Liver (tissue), 9 donors: ENCODE measurements around the gene SRPK1. TPM values are rescaled to one million over a fixed set of nuclear protein-coding genes. Genes with fewer than 3 reads are reported as not detected.

ENCODE experiments used
- DNase-seq: peaks from one replicate; pipeline ENCODE4 v3.0.0-alpha.2; 2017; ENCODE audit warnings: low spot score
- H3K27ac ChIP-seq, 2 donors: one replicate each; pipeline ENCODE4 v1.7.0; 2013; ENCODE audit warnings: inconsistent platforms in 2 of 2, low read length in 2 of 2, control low read depth in 1 of 2, low read depth in 1 of 2, mild to moderate bottlenecking in 1 of 2
- H3K27me3 ChIP-seq, 4 donors: one replicate each; pipeline versions ENCODE4 v1.6.1 to v1.7.0; 2013; ENCODE audit warnings: low read length in 3 of 4, inconsistent platforms in 1 of 4, mild to moderate bottlenecking in 1 of 4, moderate library complexity in 1 of 4; ENCODE audit not compliant: control insufficient read depth in 4 of 4, insufficient read depth in 4 of 4
- H3K36me3 ChIP-seq, 4 donors: one replicate each; pipeline versions ENCODE4 v1.6.1 to v1.7.0; 2013; ENCODE audit warnings: low read length in 3 of 4, mild to moderate bottlenecking in 3 of 4, low read depth in 1 of 4, moderate library complexity in 1 of 4; ENCODE audit not compliant: control insufficient read depth in 4 of 4, insufficient read depth in 3 of 4
- H3K4me1 ChIP-seq, 4 donors: one replicate each; pipeline versions ENCODE4 v1.6.1 to v1.7.0; 2013; ENCODE audit warnings: low read length in 3 of 4, mild to moderate bottlenecking in 3 of 4, moderate library complexity in 1 of 4; ENCODE audit not compliant: control insufficient read depth in 4 of 4, insufficient read depth in 4 of 4
- H3K4me3 ChIP-seq, 3 donors: one replicate each; pipeline versions ENCODE4 v1.6.1 to v1.7.0; 2013; ENCODE audit warnings: low read length in 3 of 3, control low read depth in 1 of 3, low read depth in 1 of 3, mild to moderate bottlenecking in 1 of 3
- H3K9ac ChIP-seq, 2 donors: one replicate each; pipeline ENCODE4 v1.7.0; 2013; ENCODE audit warnings: low read length in 2 of 2, mild to moderate bottlenecking in 2 of 2, moderate library complexity in 2 of 2, control low read depth in 1 of 2, low read depth in 1 of 2
- H3K9me3 ChIP-seq, 4 donors: one replicate each; pipeline versions ENCODE4 v1.6.1 to v1.7.0; 2013; ENCODE audit warnings: low read length in 3 of 4; ENCODE audit not compliant: control insufficient read depth in 4 of 4
- ATF3 ChIP-seq: IDR thresholded peaks from 2 replicates; pipeline ENCODE4 v1.6.1; 2016; ENCODE audit warnings: antibody characterized with exemption
- CTCF ChIP-seq: fragments of 150-350 bp; IDR thresholded peaks from 2 replicates; pipeline ENCODE4 v1.5.1; 2017; ENCODE audit warnings: improper control_type of control experiment, low read depth, low read length; ENCODE audit not compliant: missing input control
- EGR1 ChIP-seq, 2 donors: IDR thresholded peaks; 2 replicates each; pipeline ENCODE4 v1.6.1; 2016 to 2018; ENCODE audit warnings: antibody characterized with exemption in 2 of 2, low read depth in 2 of 2
- FOXA1 ChIP-seq: IDR thresholded peaks from 2 replicates; pipeline ENCODE4 v1.6.1; 2016; ENCODE audit warnings: antibody characterized with exemption
- FOXA2 ChIP-seq: IDR thresholded peaks from 2 replicates; pipeline ENCODE4 v1.6.1; 2016; ENCODE audit warnings: antibody characterized with exemption
- GABPA ChIP-seq, 2 donors: IDR thresholded peaks in 1 of 2; conservative IDR thresholded peaks in 1 of 2; 2 replicates each; pipeline ENCODE4 v1.6.1; 2016; ENCODE audit warnings: antibody characterized with exemption in 2 of 2, mild to moderate bottlenecking in 1 of 2, moderate library complexity in 1 of 2
- HNF4A ChIP-seq, 2 donors: conservative IDR thresholded peaks; 2 replicates each; pipeline ENCODE4 v1.6.1; 2016; ENCODE audit warnings: antibody characterized with exemption in 2 of 2, mild to moderate bottlenecking in 2 of 2
- HNF4G ChIP-seq: IDR thresholded peaks from 2 replicates; pipeline ENCODE4 v1.6.1; 2016; ENCODE audit warnings: antibody characterized with exemption
- JUND ChIP-seq, 2 donors: IDR thresholded peaks; 2 replicates each; pipeline ENCODE4 v1.6.1; 2016; ENCODE audit warnings: antibody characterized with exemption in 2 of 2
- MAX ChIP-seq: IDR thresholded peaks from 2 replicates; pipeline ENCODE4 v1.6.1; 2016; ENCODE audit warnings: antibody characterized with exemption
- NR2F2 ChIP-seq: IDR thresholded peaks from 2 replicates; pipeline ENCODE4 v1.6.1; 2016; ENCODE audit warnings: antibody characterized with exemption
- RAD21 ChIP-seq, 2 donors: IDR thresholded peaks; 2 replicates each; pipeline ENCODE4 v1.6.1; 2016; ENCODE audit warnings: antibody characterized with exemption in 2 of 2, mild to moderate bottlenecking in 2 of 2
- REST ChIP-seq: IDR thresholded peaks from 2 replicates; pipeline ENCODE4 v1.6.1; 2016; ENCODE audit warnings: antibody characterized with exemption, mild to moderate bottlenecking
- RXRA ChIP-seq, 2 donors: IDR thresholded peaks; 2 replicates each; pipeline ENCODE4 v1.6.1; 2017 to 2018; ENCODE audit warnings: antibody characterized with exemption in 2 of 2, mild to moderate bottlenecking in 1 of 2
- SP1 ChIP-seq: IDR thresholded peaks from 2 replicates; pipeline ENCODE4 v1.6.1; 2018; ENCODE audit warnings: antibody characterized with exemption, mild to moderate bottlenecking
- TAF1 ChIP-seq: conservative IDR thresholded peaks from 2 replicates; pipeline ENCODE4 v1.6.1; 2016; ENCODE audit warnings: antibody characterized with exemption, mild to moderate bottlenecking
- YY1 ChIP-seq: IDR thresholded peaks from 2 replicates; pipeline ENCODE4 v1.6.1; 2016; ENCODE audit warnings: antibody characterized with exemption, mild to moderate bottlenecking
- ZBTB33 ChIP-seq: IDR thresholded peaks from 2 replicates; pipeline ENCODE4 v1.6.1; 2016; ENCODE audit warnings: antibody characterized with exemption
- WGBS: extraction: QIAGEN DNeasy Blood & Tissue Kit; methylation state at CpG from one replicate; pipeline ENCODE4 v1.1.7; 2013; 5-methylcytosine and 5-hydroxymethylcytosine counted together
- polyA plus RNA-seq, 2 donors: library from polyadenylated mRNA; stranded (reverse) in 1 of 2; unstranded in 1 of 2; fragments of 200-250 nt in 1 of 2; fragments of >200 nt in 1 of 2; fragmentation: Nextera tagmentation in 1 of 2; extraction: Ambion mirVana in 1 of 2; gene quantifications; one replicate each; pipeline versions ENCODE4 v1.2.1 to v1.2.3, GENCODE V29; 2013 to 2015
- total RNA-seq, 2 donors: library from RNA; depleted of rRNA; stranded (reverse); fragments of >200 nt; gene quantifications; one replicate each; pipeline ENCODE4 v1.2.3, GENCODE V29; 2014
- donor health status: healthy.
- donor health status: healthy.
- donor health status: healthy.
- donor health status: healthy.
- donor health status: healthy.

SRPK1 gene
- total and polyA plus RNA-seq, 4 donors = 11.9 to 41.2 (median 32.9) TPM

GRCh38 chr6:35905141-35905785, 15.6 kb downstream of the SRPK1 start:
- H3K9me3 ChIP-seq = peaks cover 2 to 5% (median 4%) of the 10 kb centered on the region in 4 donors
- H3K4me3 ChIP-seq = no peak overlapping the region
- no peak for DNase-seq
- WGBS = 59% methylated on average over 2 of the region's 2 CpGs
- no peaks in the 10 kb centered on the region for H3K4me1 ChIP-seq
- no peak overlapping the region for H3K27ac ChIP-seq
- no peaks in the 10 kb centered on the region for H3K27me3 ChIP-seq
- H3K9ac ChIP-seq = no peak overlapping the region
- H3K36me3 ChIP-seq = peaks cover 0 to 5% (median 2%) of the 10 kb centered on the region in 4 donors
- TF ChIP-seq ZBTB33 (no peak), RAD21 (IDR thresholded peaks at IDR 0.05) (no peak), JUND (IDR thresholded peaks at IDR 0.05) (no peak), NR2F2 (no peak), HNF4G (no peak), REST (no peak), FOXA1 (no peak), TAF1 (no peak)

- Histone ChIP-seq H3K9me3 (peaks cover 0 to under 1% (median 0%) of the 10 kb centered on the region in 4 donors), H3K4me3 (no peak overlapping the region), H3K27ac (no peak overlapping the region), H3K36me3 (peaks cover 0 to 2% (median under 1%) of the 10 kb centered on the region in 4 donors), H3K4me1 (no peaks in the 10 kb centered on the region), H3K27me3 (no peaks in the 10 kb centered on the region), H3K9ac (no peak overlapping the region)
- DNase-seq = no peak
- 66% methylated on average over 4 of the region's 4 CpGs for WGBS
- TF ChIP-seq FOXA2 (no peak), HNF4G (peak; percentile 18), NR2F2 (peak; percentile 21), REST (no peak), YY1 (peak; percentile 27), RXRA (IDR thresholded peaks at IDR 0.05) (peak; percentile 27 to 70), SP1 (no peak), JUND (IDR thresholded peaks at IDR 0.05) (no peak), ATF3 (no peak), MAX (peak; percentile 15), CTCF (no peak), HNF4A (conservative IDR thresholded peaks at IDR 0.05) (peak; percentile 74 to 88), TAF1 (no peak), FOXA1 (no peak), RAD21 (IDR thresholded peaks at IDR 0.05) (no peak), EGR1 (IDR thresholded peaks at IDR 0.05; ENCODE audit: low read depth in 2 of 2) (no peak), GABPA (IDR thresholded peaks at IDR 0.05 in 1 of 2, conservative IDR thresholded peaks at IDR 0.05 in 1 of 2) (no peak), ZBTB33 (peak; percentile 17)
Observed at GRCh38 chr6:35903679-35904078, 17.2 kb downstream of the SRPK1 start.
